B cell (primary cell): ENCODE data around the gene PIH1D1. TPM values are rescaled to one million over a fixed set of nuclear protein-coding genes. Genes with fewer than 3 reads are reported as not detected.
A peak's percentile ranks its signal among the peaks of the same experiment; 100 is the strongest.

Experiments
- ATAC-seq: fragments of 200-7000 bp; cut with Tn5 transposase; one replicate; pipeline ENCODE4 v1.10.0; 2021; ENCODE audit warnings: low read depth, mild to moderate bottlenecking, moderate number of reproducible peaks, moderate library complexity
- CTCF ChIA-PET: fragments of 350-600 bp; sonication (Branson Sonifier 250); formaldehyde crosslinking; loops from one replicate; lab custom pipeline; 2021; ENCODE audit warnings: antibody characterized with exemption, inconsistent platforms; lab: Charles Lee
- POLR2A ChIA-PET: fragments of 350-600 bp; sonication (Branson Sonifier 250); formaldehyde crosslinking; loops from one replicate; lab custom pipeline; 2021; ENCODE audit warnings: antibody characterized with exemption; lab: Charles Lee
- DNase-seq: peaks from one replicate; pipeline ENCODE4 v3.0.0; 2013
- H2AFZ ChIP-seq: 2 replicates; pipeline ENCODE4 v1.6.1; 2012; ENCODE audit warnings: mild to moderate bottlenecking, low read depth, low read length; ENCODE audit not compliant: insufficient read depth, poor library complexity, severe bottlenecking
- H3K27ac ChIP-seq, 2 donors: 1 replicate in 1 of 2; 2 replicates in 1 of 2; pipeline ENCODE4 v1.5.1; 2012 to 2013; ENCODE audit warnings: low read length in 2 of 2, mild to moderate bottlenecking in 2 of 2, moderate library complexity in 1 of 2
- H3K27me3 ChIP-seq, 4 experiments: fragments of 200-600 bp in 1 of 4; sonication (generic) in 1 of 4; replicated peaks in 1 of 4; 1 replicate in 2 of 4; 2 replicates in 2 of 4; pipeline versions ENCODE4 v1.6.1 to v1.7.0; 2013 to 2016; ENCODE audit warnings: low read length in 3 of 4, mild to moderate bottlenecking in 2 of 4, mixed read lengths in 1 of 4, moderate library complexity in 1 of 4; ENCODE audit not compliant: insufficient read depth in 4 of 4, control insufficient read depth in 3 of 4; ENCODE audit errors: control extremely low read depth in 1 of 4
- H3K36me3 ChIP-seq, 2 experiments: replicated peaks in 1 of 2; 1 replicate in 1 of 2; 2 replicates in 1 of 2; pipeline versions ENCODE4 v1.6.1 to v1.7.1; 2013; ENCODE audit warnings: low read length in 1 of 2; ENCODE audit not compliant: insufficient read depth in 2 of 2, control insufficient read depth in 1 of 2; ENCODE audit errors: control extremely low read depth in 1 of 2, extremely low read depth in 1 of 2
- H3K4me1 ChIP-seq, 2 donors: fragments of 200-600 bp in 1 of 2; sonication (generic) in 1 of 2; 1 replicate in 1 of 2; 2 replicates in 1 of 2; pipeline versions ENCODE4 v1.5.1 to v1.6.1; 2013 to 2017; ENCODE audit warnings: low read length in 2 of 2; ENCODE audit not compliant: control insufficient read depth in 2 of 2, insufficient read depth in 2 of 2
- H3K4me2 ChIP-seq: replicated peaks from 2 replicates; pipeline ENCODE3; 2012; ENCODE audit warnings: mild to moderate bottlenecking, low read depth, low read length; ENCODE audit not compliant: poor library complexity, severe bottlenecking
- H3K4me3 ChIP-seq, 5 experiments: fragments of 200-600 bp in 1 of 5; sonication (generic) in 1 of 5; 1 replicate in 3 of 5; 2 replicates in 2 of 5; pipeline versions ENCODE4 v1.5.1 to v1.7.0; 2011 to 2016; ENCODE audit warnings: low read length in 4 of 5, mild to moderate bottlenecking in 4 of 5, low read depth in 2 of 5, control low read depth in 1 of 5, moderate library complexity in 1 of 5; ENCODE audit not compliant: insufficient read depth in 1 of 5; ENCODE audit errors: control extremely low read depth in 1 of 5, extremely low read depth in 1 of 5
- H3K79me2 ChIP-seq: fragments of 200-600 bp; sonication (generic); one replicate; pipeline ENCODE4 v1.6.0; 2016; ENCODE audit warnings: low read length; ENCODE audit not compliant: control insufficient read depth, insufficient read depth
- H3K9ac ChIP-seq: fragments of 200-600 bp; sonication (generic); 2 replicates; pipeline ENCODE4 v1.6.1; 2017; ENCODE audit warnings: mild to moderate bottlenecking, low read length, moderate library complexity
- H3K9me3 ChIP-seq, 3 donors: one replicate each; pipeline versions ENCODE4 v1.6.1 to v1.7.1; 2013; ENCODE audit warnings: low read length in 2 of 3; ENCODE audit not compliant: control insufficient read depth in 2 of 3, insufficient read depth in 1 of 3; ENCODE audit errors: control extremely low read depth in 1 of 3
- H4K20me1 ChIP-seq: 2 replicates; pipeline ENCODE4 v1.6.0; 2012; ENCODE audit warnings: mild to moderate bottlenecking, low read length; ENCODE audit not compliant: insufficient read depth, control insufficient read depth, poor library complexity, severe bottlenecking
- H3K27ac Mint-ChIP-seq: one replicate; pipeline ENCODE4 v1.8.0; 2021; ENCODE audit warnings: mixed read lengths
- H3K27me3 Mint-ChIP-seq: one replicate; pipeline ENCODE4 v1.8.0; 2021; ENCODE audit warnings: mixed read lengths
- H3K4me1 Mint-ChIP-seq: one replicate; pipeline ENCODE4 v1.8.0; 2021; ENCODE audit warnings: mixed read lengths
- H3K4me3 Mint-ChIP-seq: one replicate; pipeline ENCODE4 v1.8.0; 2021; ENCODE audit warnings: mixed read lengths
- H3K9me3 Mint-ChIP-seq: one replicate; pipeline ENCODE4 v1.8.0; 2022; ENCODE audit warnings: mixed read lengths; ENCODE audit not compliant: insufficient read depth
- EZH2 ChIP-seq: IDR thresholded peaks from 2 replicates; pipeline ENCODE4 v1.6.1; 2012; ENCODE audit warnings: borderline replicate concordance, low read depth, mild to moderate bottlenecking, moderate library complexity, low read length; ENCODE audit not compliant: insufficient read depth, poor library complexity, severe bottlenecking
- WGBS: methylation state at CpG from one replicate; pipeline ENCODE4 v1.1.5; 2013; ENCODE audit warnings: missing lambda C conversion rate; ENCODE audit not compliant: insufficient coverage; 5-methylcytosine and 5-hydroxymethylcytosine counted together
- intact Hi-C: fragments of 100-400 bp; cut with micrococcal nuclease; formaldehyde crosslinking; loops from one replicate; pipeline ENCODE4 v1.10.0; 2022
- polyA plus RNA-seq: library from polyadenylated mRNA; depleted of rRNA; stranded (reverse); fragments of >200 nt; gene quantifications from 2 replicates; pipeline ENCODE4 v1.2.3, GENCODE V29; 2012
- total RNA-seq, 2 donors: library from RNA; stranded (reverse); fragments of 120-200 nt in 1 of 2; gene quantifications; 1 replicate in 1 of 2; 2 replicates in 1 of 2; pipeline versions ENCODE4 v1.2.3 to v1.2.4, GENCODE V29; 2013 to 2022
- TF ChIP-seq, protein P1 (sequence below): fragments of 200-600 bp; IDR thresholded peaks from one replicate; pipeline ENCODE4 v1.8.0; 2022; ENCODE audit warnings: antibody characterized with exemption, mild to moderate bottlenecking

The PIH1D1 gene
- total and polyA plus RNA-seq, 2 donors (not counting 1 experiment from before 2014, with no cell fraction given) = 158 to 184 TPM

DNA sequence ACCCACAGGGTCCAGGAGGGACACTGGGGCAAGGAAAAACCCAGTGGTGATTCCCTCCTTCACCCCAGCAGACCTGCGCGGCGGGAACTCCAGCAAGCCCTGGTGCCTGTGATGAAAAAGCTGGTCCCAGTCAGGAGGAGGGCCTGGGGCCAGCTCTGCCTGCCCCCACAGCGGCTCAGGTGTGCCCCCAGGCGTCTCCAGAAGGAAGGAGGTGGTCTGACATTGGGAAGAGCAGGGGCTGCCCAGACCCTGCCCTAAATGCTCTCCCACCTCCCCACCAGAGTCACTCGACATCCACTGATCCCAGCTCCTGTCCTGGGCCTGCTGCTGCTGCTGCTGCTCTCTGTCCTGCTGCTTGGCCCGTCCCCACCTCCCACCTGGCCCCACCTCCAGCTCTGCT lies 34.5 kb downstream of the PIH1D1 start:
- Mint-ChIP-seq H3K9me3 (no peaks in the 10 kb centered on the region), H3K4me1 (peaks cover 37% of the 10 kb centered on the region)
- WGBS = 80% methylated on average over 7 of the region's 7 CpGs

DNA sequence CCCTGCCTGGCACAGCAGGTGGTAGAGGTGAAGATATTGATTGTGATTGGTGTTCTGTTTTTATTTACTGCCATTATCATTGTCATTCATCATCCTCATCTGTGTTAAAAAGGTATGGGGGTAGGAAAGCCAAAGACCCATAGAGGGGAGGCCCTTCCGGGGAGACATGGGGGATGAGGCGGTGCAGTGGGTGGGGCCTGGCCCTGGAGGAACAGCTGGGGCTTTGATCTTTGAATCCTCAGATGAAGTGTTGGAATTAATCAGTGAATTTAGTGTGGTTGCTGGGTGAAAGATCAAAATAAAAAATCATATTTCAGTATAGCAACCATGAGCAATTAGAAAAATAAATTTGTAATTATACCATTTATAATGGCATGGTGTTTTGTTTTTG lies 35.8 kb downstream of the PIH1D1 start:
- DNase-seq (no peak), ATAC-seq (no peak)
- Histone ChIP-seq H3K9me3 (peaks cover 0 to 11% (median 0%) of the 10 kb centered on the region in 3 donors), H4K20me1 (no peaks in the 10 kb centered on the region), H3K27me3 (peaks cover 0 to 45% (median 23%) of the 10 kb centered on the region in 4 experiments), H3K36me3 (no peaks in the 10 kb centered on the region), H3K4me3 (no peak overlapping the region), H3K4me1 (peaks cover 20 to 38% of the 10 kb centered on the region in 2 donors), H3K9ac (no peak overlapping the region), H3K4me2 (no peak overlapping the region), H3K27ac (no peak overlapping the region), H3K79me2 (no peaks in the 10 kb centered on the region), H2AFZ (no peak overlapping the region)
- no peak overlapping the region for H3K27ac Mint-ChIP-seq
- POLR2A ChIA-PET = interaction anchor here (1.0 to 2.0 kb wide), 2 partner anchors 9 to 12 kb away, joined by 4 read pairs; partner anchors contain the start of gene GFY
- no peak overlapping the region for H3K4me3 Mint-ChIP-seq
- TF ChIP-seq, protein P1, sequence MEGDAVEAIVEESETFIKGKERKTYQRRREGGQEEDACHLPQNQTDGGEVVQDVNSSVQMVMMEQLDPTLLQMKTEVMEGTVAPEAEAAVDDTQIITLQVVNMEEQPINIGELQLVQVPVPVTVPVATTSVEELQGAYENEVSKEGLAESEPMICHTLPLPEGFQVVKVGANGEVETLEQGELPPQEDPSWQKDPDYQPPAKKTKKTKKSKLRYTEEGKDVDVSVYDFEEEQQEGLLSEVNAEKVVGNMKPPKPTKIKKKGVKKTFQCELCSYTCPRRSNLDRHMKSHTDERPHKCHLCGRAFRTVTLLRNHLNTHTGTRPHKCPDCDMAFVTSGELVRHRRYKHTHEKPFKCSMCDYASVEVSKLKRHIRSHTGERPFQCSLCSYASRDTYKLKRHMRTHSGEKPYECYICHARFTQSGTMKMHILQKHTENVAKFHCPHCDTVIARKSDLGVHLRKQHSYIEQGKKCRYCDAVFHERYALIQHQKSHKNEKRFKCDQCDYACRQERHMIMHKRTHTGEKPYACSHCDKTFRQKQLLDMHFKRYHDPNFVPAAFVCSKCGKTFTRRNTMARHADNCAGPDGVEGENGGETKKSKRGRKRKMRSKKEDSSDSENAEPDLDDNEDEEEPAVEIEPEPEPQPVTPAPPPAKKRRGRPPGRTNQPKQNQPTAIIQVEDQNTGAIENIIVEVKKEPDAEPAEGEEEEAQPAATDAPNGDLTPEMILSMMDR = no peak
- TF ChIP-seq EZH2 = no peak
- peaks cover 31% of the 10 kb centered on the region for H3K27me3 Mint-ChIP-seq
- no CpG with 5 or more reads among the region's 2 CpGs for WGBS
- no peaks in the 10 kb centered on the region for H3K9me3 Mint-ChIP-seq
- intact Hi-C loops = no loop called here
- CTCF ChIA-PET = interaction anchor here (1.3 to 3.2 kb wide), 2 partner anchors 24 to 115 kb away, joined by 5 to 12 read pairs; no protein-coding TSS in a partner anchor
- peaks cover 36% of the 10 kb centered on the region for H3K4me1 Mint-ChIP-seq

More for the DNA sequence above, 34.5 kb downstream of the PIH1D1 start:
- Mint-ChIP-seq H3K27ac (peak overlapping the region; percentile 20), H3K4me3 (no peak overlapping the region), H3K27me3 (peaks cover 44% of the 10 kb centered on the region)
- ATAC-seq = no peak
- Histone ChIP-seq H2AFZ (no peak overlapping the region), H3K36me3 (no peaks in the 10 kb centered on the region), H3K4me2 (no peak overlapping the region), H3K27me3 (peaks cover 0 to 58% (median 35%) of the 10 kb centered on the region in 4 experiments), H3K4me3 (no peak overlapping the region), H3K9ac (no peak overlapping the region), H4K20me1 (no peaks in the 10 kb centered on the region), H3K79me2 (no peaks in the 10 kb centered on the region), H3K9me3 (peaks cover 0 to 16% (median 0%) of the 10 kb centered on the region in 3 donors), H3K4me1 (peaks cover 22 to 38% of the 10 kb centered on the region in 2 donors), H3K27ac (no peak overlapping the region)
- intact Hi-C loops = no loop called here
- DNase-seq = no peak
- ChIA-PET POLR2A (interaction anchor here (1.0 to 2.0 kb wide), 2 partner anchors 8 to 13 kb away, joined by 4 read pairs; partner anchors contain the start of gene GFY), CTCF (interaction anchor here (1.0 to 3.2 kb wide), 5 partner anchors 8 to 116 kb away, joined by 3 to 12 read pairs (median 5); no protein-coding TSS in a partner anchor)
- TF ChIP-seq, protein P1 = no peak
- TF ChIP-seq EZH2 = no peak
